Ascending aorta (tissue), 2 donors: ENCODE data around the gene RAB3GAP1. TPM values are rescaled to one million over a fixed set of nuclear protein-coding genes. Genes with fewer than 3 reads are reported as not detected.

Experiments used
- DNase-seq, 2 donors: peaks; one replicate each; pipeline ENCODE4 v3.0.0-alpha.2; 2019; ENCODE audit warnings: low spot score in 2 of 2
- H3K27ac ChIP-seq, 2 donors: fragments of 200-600 bp; sonication (generic); one replicate each; pipeline ENCODE4 v1.5.1; 2016 to 2017; ENCODE audit warnings: mild to moderate bottlenecking in 1 of 2
- H3K27me3 ChIP-seq: fragments of 200-600 bp; sonication (generic); one replicate; pipeline ENCODE4 v1.5.1; 2017
- H3K36me3 ChIP-seq, 2 donors: fragments of 200-600 bp; sonication (generic); one replicate each; pipeline ENCODE4 v1.5.1; 2016
- H3K4me1 ChIP-seq, 2 donors: fragments of 200-600 bp; sonication (generic); one replicate each; pipeline ENCODE4 v1.5.1; 2016 to 2017; ENCODE audit warnings: mild to moderate bottlenecking in 1 of 2
- H3K4me3 ChIP-seq, 2 donors: fragments of 200-600 bp; sonication (generic); one replicate each; pipeline ENCODE4 v1.5.1; 2016 to 2017; ENCODE audit warnings: mild to moderate bottlenecking in 1 of 2
- H3K9me3 ChIP-seq, 2 donors: fragments of 200-600 bp; sonication (generic); one replicate each; pipeline ENCODE4 v1.5.1; 2016
- CTCF ChIP-seq, 3 experiments: fragments of 200-600 bp in 2 of 3; fragments of 450-650 bp in 1 of 3; sonication (generic) in 2 of 3; IDR thresholded peaks; one replicate each; pipeline ENCODE4 v1.5.1; 2016 to 2019; ENCODE audit warnings: antibody characterized with exemption in 3 of 3, mild to moderate bottlenecking in 1 of 3, moderate library complexity in 1 of 3
- intact Hi-C: fragments of 100-400 bp; cut with DNase I; formaldehyde crosslinking; loops from one replicate; pipeline ENCODE4 v1.15.1; 2023
- total RNA-seq: library from RNA; depleted of rRNA; stranded (reverse); fragments of >200 nt; gene quantifications from one replicate; pipeline ENCODE4 v1.1.0, GENCODE V29; 2016

Gene RAB3GAP1
- total RNA-seq, 1 donor from 2014 or later, result 14.8 TPM

GRCh38 chr2:135168204-135168856, 116.2 kb downstream of the RAB3GAP1 start:
- H3K4me3 ChIP-seq, result no peak overlapping the region
- DNase-seq, result no peak
- peaks cover 75 to 90% of the 10 kb centered on the region in 2 donors for H3K36me3 ChIP-seq
- H3K9me3 ChIP-seq, result no peaks in the 10 kb centered on the region
- no peak overlapping the region for H3K27ac ChIP-seq
- no peaks in the 10 kb centered on the region for H3K27me3 ChIP-seq
- H3K4me1 ChIP-seq, result no peaks in the 10 kb centered on the region
- TF ChIP-seq CTCF (IDR thresholded peaks at IDR 0.05), result no peak
- intact Hi-C loops, result no loop called here

GRCh38 chr2:135169900-135170753, 118.0 kb downstream of the RAB3GAP1 start:
- H3K9me3 ChIP-seq, result no peaks in the 10 kb centered on the region
- H3K4me3 ChIP-seq, result no peak overlapping the region
- no peaks in the 10 kb centered on the region for H3K4me1 ChIP-seq
- DNase-seq, result no peak
- H3K36me3 ChIP-seq, result peaks cover 65 to 74% of the 10 kb centered on the region in 2 donors
- TF ChIP-seq CTCF (IDR thresholded peaks at IDR 0.05), result no peak
- H3K27me3 ChIP-seq, result no peaks in the 10 kb centered on the region
- intact Hi-C loops, result no loop called here
- no peak overlapping the region for H3K27ac ChIP-seq

- no peak for DNase-seq
- H3K36me3 ChIP-seq, result peaks cover 39 to 59% of the 10 kb centered on the region in 2 donors
- no peak overlapping the region for H3K4me3 ChIP-seq
- no peaks in the 10 kb centered on the region for H3K27me3 ChIP-seq
- intact Hi-C loops, result no loop called here
- no peak overlapping the region for H3K27ac ChIP-seq
- H3K9me3 ChIP-seq, result no peaks in the 10 kb centered on the region
- no peaks in the 10 kb centered on the region for H3K4me1 ChIP-seq
- no peak for TF ChIP-seq CTCF (IDR thresholded peaks at IDR 0.05)
Observed at GRCh38 chr2:135174049-135174809, 122.1 kb downstream of the RAB3GAP1 start.

- TF ChIP-seq CTCF (IDR thresholded peaks at IDR 0.05), result no peak
- H3K4me3 ChIP-seq, result no peak overlapping the region
- intact Hi-C loops, result no loop called here
Observed at GRCh38 chr2:135174810-135175093, 122.7 kb downstream of the RAB3GAP1 start.

GRCh38 chr2:135175177-135175576, 123.1 kb downstream of the RAB3GAP1 start:
- no peaks in the 10 kb centered on the region for H3K4me1 ChIP-seq
- no peaks in the 10 kb centered on the region for H3K9me3 ChIP-seq
- H3K36me3 ChIP-seq, result peaks cover 30 to 50% of the 10 kb centered on the region in 2 donors
- no peaks in the 10 kb centered on the region for H3K27me3 ChIP-seq
- no peak overlapping the region for H3K27ac ChIP-seq
- DNase-seq, result no peak
- no peak for TF ChIP-seq CTCF (IDR thresholded peaks at IDR 0.05)
- no peak overlapping the region for H3K4me3 ChIP-seq
- intact Hi-C loops, result no loop called here

More at GRCh38 chr2:135174810-135175093, 122.7 kb downstream of the RAB3GAP1 start:
- no peak for DNase-seq
- Histone ChIP-seq H3K27ac (no peak overlapping the region), H3K27me3 (no peaks in the 10 kb centered on the region), H3K9me3 (no peaks in the 10 kb centered on the region), H3K4me1 (no peaks in the 10 kb centered on the region), H3K36me3 (peaks cover 34 to 54% of the 10 kb centered on the region in 2 donors)
